ENCODE data around the gene MED28. TPM values are rescaled to one million over a fixed set of nuclear protein-coding genes. Genes with fewer than 3 reads are reported as not detected.
A peak's percentile ranks its signal among the peaks of the same experiment; 100 is the strongest.

Gene MED28
- total and polyA plus RNA-seq, 2 donors (not counting 1 experiment from before 2014, with no cell fraction given): 11.8 to 81.5 TPM

DNA sequence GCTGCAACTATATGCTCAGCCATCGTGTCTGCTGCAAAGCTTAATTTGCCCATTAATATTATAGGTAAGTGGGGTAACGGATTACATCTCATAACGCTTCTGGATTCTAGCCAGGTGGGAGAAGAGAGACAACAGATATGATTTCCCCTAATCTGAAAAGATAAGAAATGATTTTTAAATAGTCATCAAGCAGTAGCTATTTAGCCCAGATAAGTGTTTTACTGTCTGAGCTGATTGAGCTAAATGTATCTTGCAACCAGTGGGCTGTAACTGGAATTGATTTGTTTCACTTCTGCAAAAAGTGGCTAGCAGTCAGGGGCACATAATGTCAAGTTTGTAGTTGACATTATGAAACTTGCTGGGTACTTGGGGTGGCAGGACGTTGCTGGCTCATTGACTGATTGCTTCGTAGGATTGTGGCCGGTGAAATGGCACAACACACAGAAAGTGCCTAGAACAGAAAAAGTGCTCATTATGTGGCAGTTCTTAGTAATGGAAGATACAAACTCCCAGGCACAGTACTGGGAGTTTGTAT lies 18.9 kb upstream of the MED28 start:
- peak overlapping the region; percentile 50 for H3K27ac Mint-ChIP-seq
- no peak overlapping the region for H3K4me3 ChIP-seq (ENCODE audit: control extremely low read depth in 1 of 5, extremely low read depth in 1 of 5, insufficient read depth in 1 of 5, low read depth in 2 of 5, low read length in 4 of 5)
- no peaks in the 10 kb centered on the region for H3K79me2 ChIP-seq (ENCODE audit: control insufficient read depth, insufficient read depth, low read length)
- ChIA-PET POLR2A (interaction anchor here (1.3 to 1.7 kb wide), 2 partner anchors 17 to 19 kb away, joined by 5 to 10 read pairs; partner anchors contain the start of gene MED28), CTCF (interaction anchor here (0.6 to 2.1 kb wide), 5 partner anchors 16 to 47 kb away, joined by 3 to 17 read pairs (median 9); partner anchors contain the start of genes LAP3 and MED28)
- no peaks in the 10 kb centered on the region for H3K9me3 Mint-ChIP-seq (ENCODE audit: insufficient read depth)
- 0% methylated on average over 2 of the region's 6 CpGs for WGBS (ENCODE audit: insufficient coverage)
- no peaks in the 10 kb centered on the region for H3K9me3 ChIP-seq (ENCODE audit: control extremely low read depth in 1 of 3, control insufficient read depth in 2 of 3, insufficient read depth in 1 of 3, low read length in 2 of 3)
- peaks cover 39% of the 10 kb centered on the region for H3K4me1 Mint-ChIP-seq
- peaks cover 12 to 52% of the 10 kb centered on the region in 2 experiments for H3K36me3 ChIP-seq (replicated peaks in 1 of 2; ENCODE audit: control extremely low read depth in 1 of 2, control insufficient read depth in 1 of 2, extremely low read depth in 1 of 2, insufficient read depth in 2 of 2, low read length in 1 of 2)
- TF ChIP-seq CTCF (IDR thresholded peaks at IDR 0.05) (no peak), EZH2 (IDR thresholded peaks at IDR 0.05; ENCODE audit: borderline replicate concordance, insufficient read depth, low read depth, low read length, poor library complexity, severe bottlenecking) (no peak)
- peaks cover 16% of the 10 kb centered on the region for H4K20me1 ChIP-seq (ENCODE audit: control insufficient read depth, insufficient read depth, low read length, poor library complexity, severe bottlenecking)
- peak overlapping the region; percentile 4 for H3K9ac ChIP-seq (ENCODE audit: low read length)
- intact Hi-C loops (cut with micrococcal nuclease): loop anchor here (1.0 to 5.0 kb wide), 4 partner anchors 18 to 427 kb away; partner anchors contain the start of genes DCAF16, LAP3, LCORL and MED28
- H3K4me3 Mint-ChIP-seq: peak overlapping the region; percentile 55
- H3K4me2 ChIP-seq (replicated peaks; ENCODE audit: low read depth, low read length, poor library complexity, severe bottlenecking): peak overlapping the region; percentile 31
- no peaks in the 10 kb centered on the region for H3K27me3 Mint-ChIP-seq
- peaks cover 16 to 28% of the 10 kb centered on the region in 2 donors for H3K4me1 ChIP-seq (ENCODE audit: control insufficient read depth in 2 of 2, insufficient read depth in 2 of 2, low read length in 2 of 2)
- no peaks in the 10 kb centered on the region for H3K27me3 ChIP-seq (replicated peaks in 1 of 4; ENCODE audit: control extremely low read depth in 1 of 4, control insufficient read depth in 3 of 4, insufficient read depth in 4 of 4, low read length in 3 of 4)
- DNase-seq (peak; percentile 78), ATAC-seq (ENCODE audit: low read depth) (peak; percentile 91)
- H2AFZ ChIP-seq (ENCODE audit: insufficient read depth, low read depth, low read length, poor library complexity, severe bottlenecking): no peak overlapping the region
- no peak overlapping the region for H3K27ac ChIP-seq (ENCODE audit: low read length in 2 of 2)

GRCh38 chr4:17597517-17597916 lies 16.9 kb upstream of the MED28 start:
- Histone ChIP-seq H3K9ac (ENCODE audit: low read length) (no peak overlapping the region), H2AFZ (ENCODE audit: insufficient read depth, low read depth, low read length, poor library complexity, severe bottlenecking) (no peak overlapping the region), H3K4me3 (ENCODE audit: control extremely low read depth in 1 of 5, extremely low read depth in 1 of 5, insufficient read depth in 1 of 5, low read depth in 2 of 5, low read length in 4 of 5) (no peak overlapping the region), H3K4me2 (replicated peaks; ENCODE audit: low read depth, low read length, poor library complexity, severe bottlenecking) (no peak overlapping the region), H4K20me1 (ENCODE audit: control insufficient read depth, insufficient read depth, low read length, poor library complexity, severe bottlenecking) (peaks cover 16% of the 10 kb centered on the region), H3K36me3 (replicated peaks in 1 of 2; ENCODE audit: control extremely low read depth in 1 of 2, control insufficient read depth in 1 of 2, extremely low read depth in 1 of 2, insufficient read depth in 2 of 2, low read length in 1 of 2) (peaks cover 15 to 55% of the 10 kb centered on the region in 2 experiments), H3K79me2 (ENCODE audit: control insufficient read depth, insufficient read depth, low read length) (no peaks in the 10 kb centered on the region), H3K27me3 (replicated peaks in 1 of 4; ENCODE audit: control extremely low read depth in 1 of 4, control insufficient read depth in 3 of 4, insufficient read depth in 4 of 4, low read length in 3 of 4) (no peaks in the 10 kb centered on the region), H3K9me3 (ENCODE audit: control extremely low read depth in 1 of 3, control insufficient read depth in 2 of 3, insufficient read depth in 1 of 3, low read length in 2 of 3) (no peaks in the 10 kb centered on the region), H3K4me1 (ENCODE audit: control insufficient read depth in 2 of 2, insufficient read depth in 2 of 2, low read length in 2 of 2) (peaks cover 16 to 28% of the 10 kb centered on the region in 2 donors), H3K27ac (ENCODE audit: low read length in 2 of 2) (no peak overlapping the region)
- ChIA-PET CTCF (no interaction called here), POLR2A (no interaction called here)
- ATAC-seq (ENCODE audit: low read depth) (no peak), DNase-seq (no peak)
- Mint-ChIP-seq H3K9me3 (ENCODE audit: insufficient read depth) (no peaks in the 10 kb centered on the region), H3K27ac (no peak overlapping the region), H3K27me3 (no peaks in the 10 kb centered on the region), H3K4me1 (peaks cover 30% of the 10 kb centered on the region), H3K4me3 (no peak overlapping the region)
- intact Hi-C loops (cut with micrococcal nuclease): loop anchor here (5.0 kb wide), 1 partner anchor 425 kb away; the partner anchor contains the start of gene LCORL
- TF ChIP-seq CTCF (IDR thresholded peaks at IDR 0.05) (no peak), EZH2 (IDR thresholded peaks at IDR 0.05; ENCODE audit: borderline replicate concordance, insufficient read depth, low read depth, low read length, poor library complexity, severe bottlenecking) (no peak)
- 96% methylated on average over 4 of the region's 7 CpGs for WGBS (ENCODE audit: insufficient coverage)

All from B cell (primary cell).